Coronary artery (tissue), 2 donors: ENCODE measurements around the gene FAM83D.

Experiments
- DNase-seq: peaks from one replicate; pipeline ENCODE4 v3.0.0-alpha.2; 2017; ENCODE audit warnings: low spot score
- H3K27ac ChIP-seq, 2 donors: fragments of 200-600 bp; sonication (generic); one replicate each; pipeline ENCODE4 v1.5.1; 2016 to 2019
- H3K4me3 ChIP-seq: fragments of 200-600 bp; sonication (generic); 2 replicates; pipeline ENCODE4 v1.5.1; 2016; ENCODE audit warnings: mild to moderate bottlenecking, moderate library complexity
- CTCF ChIP-seq: fragments of 200-600 bp; sonication (generic); IDR thresholded peaks from one replicate; pipeline ENCODE4 v1.5.1; 2019; ENCODE audit warnings: antibody characterized with exemption

FAM83D gene

GRCh38 chr20:38945012-38945411, 18.8 kb downstream of the FAM83D start:
- no peak overlapping the region for H3K27ac ChIP-seq
- no peak for TF ChIP-seq CTCF
- no peak for DNase-seq

GRCh38 chr20:38946836-38947235, 20.6 kb downstream of the FAM83D start:
- no peak for TF ChIP-seq CTCF
- DNase-seq: no peak
- Histone ChIP-seq H3K4me3 (no peak overlapping the region), H3K27ac (no peak overlapping the region)

More at GRCh38 chr20:38945012-38945411, 18.8 kb downstream of the FAM83D start:
- H3K4me3 ChIP-seq: no peak overlapping the region

GRCh38 chr20:38947931-38948362, 21.7 kb downstream of the FAM83D start:
- Histone ChIP-seq H3K4me3 (no peak overlapping the region), H3K27ac (no peak overlapping the region)
- no peak for DNase-seq
- no peak for TF ChIP-seq CTCF

GRCh38 chr20:38950254-38950653, 24.0 kb downstream of the FAM83D start:
- TF ChIP-seq CTCF: no peak
- Histone ChIP-seq H3K4me3 (no peak overlapping the region), H3K27ac (no peak overlapping the region)
- DNase-seq: no peak

- no peak for DNase-seq
- Histone ChIP-seq H3K27ac (no peak overlapping the region), H3K4me3 (no peak overlapping the region)
- no peak for TF ChIP-seq CTCF
These were observed 25.4 kb downstream of the FAM83D start for GRCh38 chr20:38951611-38952010.

- TF ChIP-seq CTCF: no peak
- H3K27ac ChIP-seq: no peak overlapping the region
- H3K4me3 ChIP-seq: no peak overlapping the region
- DNase-seq: no peak
These were observed 25.9 kb downstream of the FAM83D start for GRCh38 chr20:38952153-38952552.

GRCh38 chr20:38953630-38954340, 27.6 kb downstream of the FAM83D start:
- Histone ChIP-seq H3K27ac (no peak overlapping the region), H3K4me3 (no peak overlapping the region)
- no peak for TF ChIP-seq CTCF
- DNase-seq: no peak
